Measurements from ENCODE around the gene ACP6.
"Not testable (repeated sequence)": the region's sequence is repeated elsewhere in the genome, so short reads cannot be mapped to it uniquely, and the experiment has no call there.

The ACP6 gene

DNA sequence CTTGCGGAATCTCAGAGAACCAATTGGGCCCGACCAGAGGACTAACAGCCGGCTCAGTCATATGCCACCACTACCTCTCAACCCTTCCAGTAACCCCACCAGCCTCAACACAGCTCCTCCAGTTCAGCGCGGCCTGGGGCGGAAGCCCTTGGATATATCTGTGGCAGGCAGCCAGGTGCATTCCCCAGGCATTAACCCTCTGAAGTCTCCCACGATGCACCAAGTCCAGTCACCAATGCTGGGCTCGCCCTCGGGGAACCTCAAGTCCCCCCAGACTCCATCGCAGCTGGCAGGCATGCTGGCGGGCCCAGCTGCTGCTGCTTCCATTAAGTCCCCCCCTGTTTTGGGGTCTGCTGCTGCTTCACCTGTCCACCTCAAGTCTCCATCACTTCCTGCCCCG is 49.8 kb downstream of the ACP6 start:
- no peak for DNase-seq

DNA sequence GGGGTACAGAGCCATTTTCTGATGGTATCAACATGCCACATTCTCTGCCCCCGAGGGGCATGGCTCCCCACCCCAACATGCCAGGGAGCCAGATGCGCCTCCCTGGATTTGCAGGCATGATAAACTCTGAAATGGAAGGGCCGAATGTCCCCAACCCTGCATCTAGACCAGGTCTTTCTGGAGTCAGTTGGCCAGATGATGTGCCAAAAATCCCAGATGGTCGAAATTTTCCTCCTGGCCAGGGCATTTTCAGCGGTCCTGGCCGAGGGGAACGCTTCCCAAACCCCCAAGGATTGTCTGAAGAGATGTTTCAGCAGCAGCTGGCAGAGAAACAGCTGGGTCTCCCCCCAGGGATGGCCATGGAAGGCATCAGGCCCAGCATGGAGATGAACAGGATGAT is 50.6 kb downstream of the ACP6 start:
- DNase-seq = no peak

DNA sequence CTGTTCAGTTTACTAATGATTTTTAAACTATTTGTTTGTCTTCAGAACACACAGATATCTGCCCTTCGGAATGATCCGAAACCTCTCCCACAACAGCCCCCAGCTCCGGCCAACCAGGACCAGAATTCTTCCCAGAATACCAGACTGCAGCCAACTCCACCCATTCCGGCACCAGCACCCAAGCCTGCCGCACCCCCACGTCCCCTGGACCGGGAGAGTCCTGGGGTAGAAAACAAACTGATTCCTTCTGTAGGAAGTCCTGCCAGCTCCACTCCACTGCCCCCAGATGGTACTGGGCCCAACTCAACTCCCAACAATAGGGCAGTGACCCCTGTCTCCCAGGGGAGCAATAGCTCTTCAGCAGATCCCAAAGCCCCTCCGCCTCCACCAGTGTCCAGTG is 51.6 kb downstream of the ACP6 start:
- DNase-seq = no peak

DNA sequence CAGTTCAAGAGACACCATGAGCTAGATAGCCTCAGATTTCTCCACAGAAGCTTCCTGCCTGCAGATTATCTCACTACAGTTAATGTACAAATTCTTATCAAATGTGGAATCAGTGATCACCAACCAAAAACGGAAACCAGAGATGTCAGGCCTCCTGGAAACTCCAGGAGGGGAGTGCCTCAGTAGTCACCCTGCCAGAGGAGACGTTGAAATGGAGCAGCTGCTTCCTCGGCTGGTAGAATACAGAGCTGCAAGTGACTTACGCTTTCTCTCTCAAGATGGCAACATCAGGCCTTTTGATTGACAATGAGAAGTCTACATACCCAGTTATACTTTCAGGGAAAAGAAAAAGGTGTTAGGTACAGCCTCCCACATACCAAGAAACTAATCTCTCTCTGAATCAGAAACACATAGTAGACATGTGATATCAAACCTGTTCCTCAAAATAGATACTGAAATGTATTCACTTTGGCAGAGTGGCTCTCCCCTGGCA is 52.2 kb downstream of the ACP6 start:
- no peak for DNase-seq

DNA sequence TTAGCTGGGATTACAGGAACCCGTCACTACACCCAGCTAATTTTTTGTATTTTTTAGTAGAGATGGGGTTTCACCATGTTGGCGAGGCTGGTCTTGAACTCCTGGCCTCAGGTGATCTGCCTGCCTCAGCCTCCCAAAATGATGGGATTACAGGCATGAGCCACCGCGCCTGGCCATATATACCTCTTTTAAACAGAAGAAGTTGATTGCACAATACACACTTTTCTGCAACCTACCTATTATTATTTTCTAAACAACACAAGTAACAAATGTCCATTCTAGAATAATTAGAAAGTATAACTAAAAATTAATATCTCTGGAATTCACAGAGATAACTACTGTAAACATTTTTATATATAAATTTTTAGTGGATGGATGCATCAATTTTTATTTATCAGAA is 55.4 kb downstream of the ACP6 start:
- not testable (repeated sequence) for DNase-seq

DNA sequence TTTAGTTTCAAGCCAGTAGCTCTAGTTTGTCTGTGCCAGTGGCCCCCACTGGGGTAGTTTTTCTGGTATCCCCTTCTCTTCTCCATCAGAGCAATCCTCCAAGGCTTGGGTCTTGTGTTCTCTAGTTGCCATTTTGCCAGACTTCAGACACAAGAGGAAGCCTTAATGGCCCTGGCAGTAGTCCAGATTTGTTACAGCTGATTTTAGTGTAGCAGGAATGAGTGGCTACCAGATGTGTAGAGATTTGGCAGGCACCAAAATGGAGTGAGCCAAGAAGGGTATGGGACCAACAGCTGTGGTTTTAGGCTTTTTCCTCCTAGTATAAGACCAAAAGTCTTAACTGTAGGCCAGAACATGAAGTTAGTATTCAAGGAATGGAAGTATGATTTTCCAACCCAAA is 56.8 kb downstream of the ACP6 start:
- DNase-seq = no peak

DNA sequence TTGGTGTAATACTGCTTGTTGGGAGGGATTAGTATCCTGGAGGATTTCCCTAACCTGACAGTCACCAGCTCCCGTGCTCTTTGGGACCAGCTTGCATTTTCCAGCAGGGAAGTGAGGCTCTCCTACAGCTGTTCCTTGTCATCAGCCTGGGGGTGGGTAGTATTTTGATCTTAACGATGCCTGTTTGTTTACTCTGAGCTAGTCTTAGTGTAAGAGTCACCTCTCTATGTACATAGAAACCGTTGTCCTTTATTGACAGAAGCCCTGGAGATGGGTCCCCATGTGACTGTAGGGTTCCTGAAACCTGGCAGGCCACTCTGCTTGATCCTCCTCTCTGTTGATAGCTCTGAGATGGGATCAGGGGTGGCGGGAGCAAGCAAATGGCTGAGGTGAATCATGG is 58.0 kb downstream of the ACP6 start:
- no peak for DNase-seq

DNA sequence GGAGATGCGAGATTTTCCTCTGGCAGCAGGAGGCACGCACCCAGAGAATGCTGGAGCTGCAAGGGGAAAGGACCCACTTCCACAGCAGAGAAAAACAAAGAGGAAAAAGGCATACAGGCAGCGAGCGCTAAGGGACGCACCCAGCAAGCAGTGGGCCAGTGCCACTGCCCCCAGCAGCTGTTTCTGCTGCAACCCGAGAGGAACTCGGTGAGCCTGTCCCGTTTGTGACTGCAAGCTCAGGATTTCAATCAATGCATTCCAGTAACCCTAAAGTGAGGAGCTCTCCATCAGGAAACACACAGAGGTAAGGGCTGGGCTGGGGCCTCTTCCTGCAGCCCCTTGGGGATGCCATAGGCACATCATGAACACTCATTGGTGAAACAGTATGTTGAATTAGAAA is 58.7 kb downstream of the ACP6 start:
- DNase-seq = no peak

DNA sequence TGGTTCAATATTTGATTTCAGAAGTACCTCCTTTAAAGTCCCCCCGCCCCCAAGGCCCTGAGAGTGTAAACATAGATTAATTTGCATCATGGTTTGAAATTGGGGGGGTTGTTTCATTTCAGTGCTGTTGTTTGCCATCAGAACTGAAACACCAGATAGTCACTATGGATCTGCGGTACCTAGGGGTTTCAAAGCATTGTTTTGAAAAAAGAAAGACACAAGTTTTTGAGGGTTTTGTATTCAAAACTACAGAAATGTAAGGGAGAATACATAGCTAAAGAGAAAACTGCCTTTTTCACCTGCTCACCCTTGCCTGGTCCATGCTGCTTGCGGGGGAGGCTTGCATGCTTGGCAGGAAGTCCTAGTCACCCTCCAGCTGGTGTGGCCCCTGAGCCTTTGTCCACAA is 59.3 kb downstream of the ACP6 start:
- no peak for DNase-seq

DNA sequence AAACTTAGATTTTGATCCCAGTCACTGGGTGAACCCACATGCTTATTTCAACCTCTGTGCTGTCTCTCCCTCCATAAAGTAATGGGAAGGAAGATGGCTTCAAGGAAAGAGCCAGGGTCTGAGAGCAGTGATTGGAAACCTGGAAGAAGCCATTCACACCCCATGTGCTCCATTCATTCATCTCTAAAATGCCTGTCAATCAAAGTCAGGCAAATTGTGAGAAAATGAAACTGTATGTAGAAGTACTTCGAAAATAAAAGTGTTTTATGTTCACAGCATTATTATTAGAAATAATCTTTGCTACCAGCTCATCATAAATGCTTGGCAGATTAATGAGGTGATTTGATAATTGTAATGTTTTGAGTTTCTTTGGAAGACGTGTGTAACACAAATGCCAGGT is 61.0 kb downstream of the ACP6 start:
- no peak for DNase-seq

DNA sequence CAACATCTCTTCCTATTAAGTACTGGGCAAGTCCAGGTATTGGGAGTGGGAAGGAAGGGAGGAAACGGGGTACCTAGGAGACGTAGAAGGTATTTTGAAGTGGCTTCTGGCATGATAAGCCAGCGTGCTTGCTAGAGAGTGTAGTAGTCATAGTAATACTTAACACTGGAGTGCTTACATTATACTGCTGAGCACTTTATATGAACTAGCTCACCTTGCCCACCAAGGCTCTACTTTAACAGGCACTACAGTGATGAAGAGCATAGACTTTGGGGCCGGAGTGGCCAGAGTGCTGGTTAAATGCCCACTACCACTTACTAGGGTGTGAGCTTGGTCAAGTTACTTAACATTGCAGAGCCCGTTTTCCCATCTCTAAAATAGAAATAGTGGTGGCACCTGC is 61.7 kb downstream of the ACP6 start:
- DNase-seq = no peak

DNA sequence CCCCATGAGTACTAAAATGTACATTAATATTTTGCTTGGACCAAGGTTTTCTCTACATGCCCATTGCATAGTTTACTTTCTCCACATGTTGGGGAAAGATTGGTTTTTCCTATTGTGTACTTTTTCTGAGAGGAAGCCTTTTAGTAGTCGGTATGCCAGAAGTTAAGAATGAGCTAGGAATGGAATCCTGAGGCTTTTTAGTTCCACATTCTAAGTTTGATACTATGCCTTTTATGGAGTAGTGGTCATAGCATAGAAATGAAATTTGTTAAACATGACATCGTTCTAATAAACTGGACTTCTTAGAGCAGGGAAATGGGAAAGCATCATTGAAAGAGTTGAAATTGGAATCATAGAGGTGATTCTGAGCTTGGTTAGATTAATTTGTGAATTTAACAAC is 64.7 kb downstream of the ACP6 start:
- DNase-seq = peak; percentile 65

DNA sequence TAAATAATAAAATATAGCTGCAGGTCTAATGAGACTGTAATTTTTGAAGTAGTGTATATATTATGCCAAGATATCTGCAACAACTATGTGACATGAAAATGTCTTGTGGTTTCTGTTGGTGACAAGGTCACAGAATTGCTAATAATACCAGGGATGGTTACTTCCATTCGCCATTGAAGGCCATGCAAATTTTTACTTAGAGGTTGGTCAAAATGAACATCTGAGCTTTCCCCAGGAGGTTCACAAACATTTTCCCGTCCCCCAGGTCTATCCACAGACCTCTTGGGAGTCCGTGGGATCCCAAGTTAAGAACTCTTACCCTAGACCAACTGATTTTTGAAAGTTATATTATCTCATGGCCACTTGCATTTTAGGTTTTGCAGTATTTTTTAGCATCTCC is 66.3 kb downstream of the ACP6 start:
- DNase-seq = no peak

DNA sequence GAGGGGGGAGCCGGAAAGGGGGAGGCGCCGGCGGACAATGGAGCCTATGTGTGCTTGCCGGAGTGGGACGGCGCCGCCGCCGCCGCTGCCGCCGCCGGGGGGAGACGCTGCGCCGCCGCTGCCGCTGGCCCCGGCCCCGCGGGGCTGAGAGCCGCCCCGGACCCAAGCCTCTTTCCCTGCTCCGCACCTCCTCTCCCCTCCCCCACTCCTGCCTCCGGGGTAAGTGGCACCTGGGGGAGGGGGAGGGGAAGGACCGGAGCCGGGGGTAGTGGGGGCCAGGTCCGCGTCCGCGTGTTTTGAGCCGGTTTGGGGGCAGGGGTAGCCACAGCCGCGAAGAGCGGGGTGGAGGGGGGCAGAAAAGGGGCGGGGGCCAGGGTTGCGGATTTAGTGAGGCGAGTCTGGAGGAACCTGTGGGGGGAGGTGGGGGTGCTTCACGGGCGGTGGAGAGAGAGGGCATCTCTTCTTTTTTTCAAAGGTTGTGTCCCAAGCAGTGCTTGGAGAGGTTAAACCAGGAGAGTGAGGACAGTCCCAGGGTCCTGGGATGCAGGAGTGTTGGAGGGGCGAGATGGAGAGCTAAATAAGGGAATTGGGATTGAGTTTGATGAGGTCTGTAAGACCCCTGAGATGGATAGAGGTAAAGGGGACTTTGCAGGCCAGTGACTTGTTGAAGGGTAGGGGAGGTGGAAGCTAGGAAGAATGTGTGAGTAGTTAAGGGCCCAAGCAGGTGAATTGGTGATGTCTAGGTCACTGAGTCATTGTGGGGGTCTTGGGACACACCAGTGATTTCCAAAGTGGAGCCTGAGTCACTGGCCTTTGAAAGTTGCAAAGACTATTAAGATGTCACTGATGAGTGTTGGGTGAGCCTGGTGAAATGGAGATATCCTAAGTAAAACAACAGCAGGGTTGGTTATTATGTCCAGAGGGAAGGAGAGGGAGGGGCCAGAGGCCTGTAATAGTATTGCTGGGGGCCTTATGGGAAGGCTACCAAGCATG is 69.9 kb downstream of the ACP6 start:
- peak; percentile 35 for DNase-seq

DNA sequence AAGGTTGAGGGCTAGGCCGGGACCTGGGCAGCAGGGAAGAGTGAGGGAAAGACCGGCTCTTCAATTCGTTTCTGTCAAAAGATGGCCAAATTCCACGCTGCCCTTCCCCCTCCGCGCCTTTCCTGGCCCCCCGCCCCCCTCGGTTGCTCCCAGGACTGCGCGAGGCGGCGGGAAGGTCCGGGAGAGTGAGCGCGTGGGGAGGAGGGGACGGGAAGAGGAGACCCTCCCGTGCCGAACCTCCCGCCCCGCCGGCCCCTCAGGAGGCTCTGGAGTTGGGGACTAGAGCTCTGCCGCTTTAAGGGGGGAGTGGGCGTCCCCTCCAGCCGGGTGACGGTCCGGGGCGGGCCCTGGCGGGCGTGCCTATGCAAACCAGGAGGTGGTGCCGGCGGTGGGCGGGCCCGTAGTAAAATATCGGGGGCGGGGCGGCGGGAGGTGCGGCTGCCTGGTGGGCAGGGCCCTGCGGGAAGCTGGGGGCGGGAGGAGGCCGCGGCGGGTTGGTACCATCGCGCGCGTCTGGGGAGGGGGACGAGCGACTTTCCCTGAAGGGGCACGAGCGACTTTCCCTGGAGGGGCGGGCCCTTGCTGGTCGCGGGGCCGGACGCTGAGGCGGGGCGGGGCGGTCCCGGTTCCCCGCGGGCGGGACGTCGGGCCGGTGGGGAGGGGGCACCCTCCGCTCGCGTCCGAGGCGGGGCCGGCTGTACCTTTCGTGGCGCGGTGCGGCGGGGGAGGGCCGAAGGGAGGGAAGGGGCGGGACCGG is 70.8 kb downstream of the ACP6 start:
- peak; percentile 98 for DNase-seq

DNA sequence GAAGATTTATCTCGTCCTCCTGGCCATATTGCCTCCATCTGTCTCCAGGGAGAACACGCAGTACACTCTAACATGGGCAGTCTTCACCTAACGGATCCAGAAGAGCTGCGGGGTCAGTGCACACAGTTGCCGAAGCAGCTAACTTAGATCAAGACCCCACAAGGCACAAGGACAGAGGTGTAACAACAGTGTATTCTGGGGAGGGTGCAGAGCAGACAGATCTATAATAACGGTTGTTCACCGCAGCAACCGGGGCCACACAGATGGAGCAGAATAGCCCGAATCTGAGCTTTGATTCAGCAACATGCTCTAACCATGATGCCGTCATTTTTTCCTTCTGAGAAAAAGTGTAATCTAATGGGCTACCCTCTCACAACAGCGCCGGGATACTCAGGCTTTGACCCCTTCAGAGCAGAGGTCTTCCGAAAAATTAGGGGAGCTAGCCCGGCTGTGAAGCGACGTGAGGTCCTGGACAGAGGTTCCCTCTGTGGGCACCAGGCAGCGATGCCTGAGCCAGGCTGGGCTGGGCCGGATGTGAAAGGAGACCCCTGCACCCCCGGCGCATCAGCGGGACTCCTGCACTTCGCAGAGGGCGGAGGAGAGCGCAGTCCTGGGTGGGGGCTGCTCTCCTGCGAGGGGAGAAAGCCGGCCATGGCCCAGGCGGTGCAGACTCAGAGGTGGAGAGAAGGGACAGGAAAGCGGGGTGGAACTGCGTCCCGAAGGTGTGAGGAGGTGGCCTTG is 71.5 kb downstream of the ACP6 start:
- DNase-seq = peak; percentile 20

DNA sequence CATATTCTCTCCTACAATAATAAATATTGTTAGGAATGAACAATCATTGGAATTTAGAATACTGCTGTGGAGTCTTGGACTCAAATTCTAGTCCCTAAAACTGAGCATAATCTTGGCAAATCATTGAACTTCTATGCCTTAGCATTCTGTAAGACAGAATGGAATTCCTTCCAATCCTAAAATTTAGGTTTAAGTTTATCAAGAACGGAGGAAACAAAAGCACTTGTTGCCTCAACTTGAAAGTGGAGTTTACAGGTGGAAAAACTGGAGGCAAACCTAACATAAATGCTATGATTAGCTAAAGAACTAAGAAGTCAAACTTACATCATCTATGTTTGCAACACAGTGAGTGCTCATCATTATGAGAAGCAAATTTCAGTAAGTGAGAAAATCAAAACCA is 73.3 kb downstream of the ACP6 start:
- DNase-seq = no peak
